Liver (tissue), 9 donors: ENCODE results near the gene TAB2. TPM values are rescaled to one million over a fixed set of nuclear protein-coding genes. Genes with fewer than 3 reads are reported as not detected.

ENCODE experiments used
- DNase-seq: peaks from one replicate; pipeline ENCODE4 v3.0.0-alpha.2; 2017; ENCODE audit warnings: low spot score
- H3K27ac ChIP-seq, 2 donors: one replicate each; pipeline ENCODE4 v1.7.0; 2013; ENCODE audit warnings: inconsistent platforms in 2 of 2, low read length in 2 of 2, control low read depth in 1 of 2, low read depth in 1 of 2, mild to moderate bottlenecking in 1 of 2
- H3K27me3 ChIP-seq, 4 donors: one replicate each; pipeline versions ENCODE4 v1.6.1 to v1.7.0; 2013; ENCODE audit warnings: low read length in 3 of 4, inconsistent platforms in 1 of 4, mild to moderate bottlenecking in 1 of 4, moderate library complexity in 1 of 4; ENCODE audit not compliant: control insufficient read depth in 4 of 4, insufficient read depth in 4 of 4
- H3K36me3 ChIP-seq, 4 donors: one replicate each; pipeline versions ENCODE4 v1.6.1 to v1.7.0; 2013; ENCODE audit warnings: low read length in 3 of 4, mild to moderate bottlenecking in 3 of 4, low read depth in 1 of 4, moderate library complexity in 1 of 4; ENCODE audit not compliant: control insufficient read depth in 4 of 4, insufficient read depth in 3 of 4
- H3K4me1 ChIP-seq, 4 donors: one replicate each; pipeline versions ENCODE4 v1.6.1 to v1.7.0; 2013; ENCODE audit warnings: low read length in 3 of 4, mild to moderate bottlenecking in 3 of 4, moderate library complexity in 1 of 4; ENCODE audit not compliant: control insufficient read depth in 4 of 4, insufficient read depth in 4 of 4
- H3K4me3 ChIP-seq, 3 donors: one replicate each; pipeline versions ENCODE4 v1.6.1 to v1.7.0; 2013; ENCODE audit warnings: low read length in 3 of 3, control low read depth in 1 of 3, low read depth in 1 of 3, mild to moderate bottlenecking in 1 of 3
- H3K9ac ChIP-seq, 2 donors: one replicate each; pipeline ENCODE4 v1.7.0; 2013; ENCODE audit warnings: low read length in 2 of 2, mild to moderate bottlenecking in 2 of 2, moderate library complexity in 2 of 2, control low read depth in 1 of 2, low read depth in 1 of 2
- H3K9me3 ChIP-seq, 4 donors: one replicate each; pipeline versions ENCODE4 v1.6.1 to v1.7.0; 2013; ENCODE audit warnings: low read length in 3 of 4; ENCODE audit not compliant: control insufficient read depth in 4 of 4
- ATF3 ChIP-seq: IDR thresholded peaks from 2 replicates; pipeline ENCODE4 v1.6.1; 2016; ENCODE audit warnings: antibody characterized with exemption
- EGR1 ChIP-seq, 2 donors: IDR thresholded peaks; 2 replicates each; pipeline ENCODE4 v1.6.1; 2016 to 2018; ENCODE audit warnings: antibody characterized with exemption in 2 of 2, low read depth in 2 of 2
- FOXA1 ChIP-seq: IDR thresholded peaks from 2 replicates; pipeline ENCODE4 v1.6.1; 2016; ENCODE audit warnings: antibody characterized with exemption
- FOXA2 ChIP-seq: IDR thresholded peaks from 2 replicates; pipeline ENCODE4 v1.6.1; 2016; ENCODE audit warnings: antibody characterized with exemption
- GABPA ChIP-seq, 2 donors: IDR thresholded peaks in 1 of 2; conservative IDR thresholded peaks in 1 of 2; 2 replicates each; pipeline ENCODE4 v1.6.1; 2016; ENCODE audit warnings: antibody characterized with exemption in 2 of 2, mild to moderate bottlenecking in 1 of 2, moderate library complexity in 1 of 2
- HNF4A ChIP-seq, 2 donors: conservative IDR thresholded peaks; 2 replicates each; pipeline ENCODE4 v1.6.1; 2016; ENCODE audit warnings: antibody characterized with exemption in 2 of 2, mild to moderate bottlenecking in 2 of 2
- HNF4G ChIP-seq: IDR thresholded peaks from 2 replicates; pipeline ENCODE4 v1.6.1; 2016; ENCODE audit warnings: antibody characterized with exemption
- JUND ChIP-seq, 2 donors: IDR thresholded peaks; 2 replicates each; pipeline ENCODE4 v1.6.1; 2016; ENCODE audit warnings: antibody characterized with exemption in 2 of 2
- NR2F2 ChIP-seq: IDR thresholded peaks from 2 replicates; pipeline ENCODE4 v1.6.1; 2016; ENCODE audit warnings: antibody characterized with exemption
- RAD21 ChIP-seq, 2 donors: IDR thresholded peaks; 2 replicates each; pipeline ENCODE4 v1.6.1; 2016; ENCODE audit warnings: antibody characterized with exemption in 2 of 2, mild to moderate bottlenecking in 2 of 2
- REST ChIP-seq: IDR thresholded peaks from 2 replicates; pipeline ENCODE4 v1.6.1; 2016; ENCODE audit warnings: antibody characterized with exemption, mild to moderate bottlenecking
- RXRA ChIP-seq, 2 donors: IDR thresholded peaks; 2 replicates each; pipeline ENCODE4 v1.6.1; 2017 to 2018; ENCODE audit warnings: antibody characterized with exemption in 2 of 2, mild to moderate bottlenecking in 1 of 2
- SP1 ChIP-seq: IDR thresholded peaks from 2 replicates; pipeline ENCODE4 v1.6.1; 2018; ENCODE audit warnings: antibody characterized with exemption, mild to moderate bottlenecking
- TAF1 ChIP-seq: conservative IDR thresholded peaks from 2 replicates; pipeline ENCODE4 v1.6.1; 2016; ENCODE audit warnings: antibody characterized with exemption, mild to moderate bottlenecking
- YY1 ChIP-seq: IDR thresholded peaks from 2 replicates; pipeline ENCODE4 v1.6.1; 2016; ENCODE audit warnings: antibody characterized with exemption, mild to moderate bottlenecking
- WGBS: extraction: QIAGEN DNeasy Blood & Tissue Kit; methylation state at CpG from one replicate; pipeline ENCODE4 v1.1.7; 2013; 5-methylcytosine and 5-hydroxymethylcytosine counted together
- polyA plus RNA-seq, 2 donors: library from polyadenylated mRNA; stranded (reverse) in 1 of 2; unstranded in 1 of 2; fragments of 200-250 nt in 1 of 2; fragments of >200 nt in 1 of 2; fragmentation: Nextera tagmentation in 1 of 2; extraction: Ambion mirVana in 1 of 2; gene quantifications; one replicate each; pipeline versions ENCODE4 v1.2.1 to v1.2.3, GENCODE V29; 2013 to 2015
- total RNA-seq, 2 donors: library from RNA; depleted of rRNA; stranded (reverse); fragments of >200 nt; gene quantifications; one replicate each; pipeline ENCODE4 v1.2.3, GENCODE V29; 2014
- TF ChIP-seq, protein P1 (sequence below): IDR thresholded peaks from 2 replicates; pipeline ENCODE4 v1.6.1; 2016; ENCODE audit warnings: antibody characterized with exemption
- TF ChIP-seq, protein P2 (sequence below): IDR thresholded peaks from 2 replicates; pipeline ENCODE4 v1.6.1; 2016; ENCODE audit warnings: antibody characterized with exemption
- TF ChIP-seq, protein P3 (sequence below): fragments of 150-350 bp; IDR thresholded peaks from 2 replicates; pipeline ENCODE4 v1.5.1; 2017; ENCODE audit warnings: improper control_type of control experiment, low read depth, low read length; ENCODE audit not compliant: missing input control
- donor health status: healthy.
- donor health status: healthy.
- donor health status: healthy.
- donor health status: healthy.
- donor health status: healthy.

TAB2 gene
- total and polyA plus RNA-seq, 4 donors, result 10.5 to 25.6 (median 18.0) TPM

DNA sequence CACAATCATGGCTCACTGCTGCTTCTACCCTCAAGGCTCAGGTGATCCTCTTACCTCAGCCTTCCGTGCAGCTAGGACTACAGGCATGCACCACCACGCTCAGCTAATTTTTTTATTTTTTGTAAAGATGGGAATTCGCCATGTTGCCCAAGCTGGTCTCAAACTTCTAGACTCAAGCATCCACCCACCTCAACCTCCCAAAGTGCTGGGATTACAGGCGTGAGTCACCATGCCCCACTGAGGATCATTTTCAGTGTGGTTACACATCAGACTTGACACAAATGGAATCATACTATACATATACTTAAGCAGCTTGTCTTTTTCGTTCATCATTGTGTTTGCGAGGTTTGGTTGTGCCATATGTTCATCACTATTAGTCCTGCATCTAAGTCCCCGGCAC lies 140.7 kb downstream of the TAB2 start:
- Histone ChIP-seq H3K36me3 (no peaks in the 10 kb centered on the region), H3K9me3 (no peaks in the 10 kb centered on the region), H3K4me1 (peaks cover 11 to 20% (median 16%) of the 10 kb centered on the region in 4 donors), H3K27ac (no peak overlapping the region), H3K27me3 (no peaks in the 10 kb centered on the region), H3K9ac (no peak overlapping the region), H3K4me3 (no peak overlapping the region)
- TF ChIP-seq EGR1 (IDR thresholded peaks at IDR 0.05; ENCODE audit: low read depth in 2 of 2), result no peak
- TF ChIP-seq, protein P1, sequence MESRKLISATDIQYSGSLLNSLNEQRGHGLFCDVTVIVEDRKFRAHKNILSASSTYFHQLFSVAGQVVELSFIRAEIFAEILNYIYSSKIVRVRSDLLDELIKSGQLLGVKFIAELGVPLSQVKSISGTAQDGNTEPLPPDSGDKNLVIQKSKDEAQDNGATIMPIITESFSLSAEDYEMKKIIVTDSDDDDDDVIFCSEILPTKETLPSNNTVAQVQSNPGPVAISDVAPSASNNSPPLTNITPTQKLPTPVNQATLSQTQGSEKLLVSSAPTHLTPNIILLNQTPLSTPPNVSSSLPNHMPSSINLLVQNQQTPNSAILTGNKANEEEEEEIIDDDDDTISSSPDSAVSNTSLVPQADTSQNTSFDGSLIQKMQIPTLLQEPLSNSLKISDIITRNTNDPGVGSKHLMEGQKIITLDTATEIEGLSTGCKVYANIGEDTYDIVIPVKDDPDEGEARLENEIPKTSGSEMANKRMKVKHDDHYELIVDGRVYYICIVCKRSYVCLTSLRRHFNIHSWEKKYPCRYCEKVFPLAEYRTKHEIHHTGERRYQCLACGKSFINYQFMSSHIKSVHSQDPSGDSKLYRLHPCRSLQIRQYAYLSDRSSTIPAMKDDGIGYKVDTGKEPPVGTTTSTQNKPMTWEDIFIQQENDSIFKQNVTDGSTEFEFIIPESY, result no peak
- no peak for TF ChIP-seq ATF3
- TF ChIP-seq HNF4A (conservative IDR thresholded peaks at IDR 0.05), result no peak
- TF ChIP-seq FOXA2, result no peak
- TF ChIP-seq RAD21 (IDR thresholded peaks at IDR 0.05), result no peak
- 96% methylated on average over 7 of the region's 7 CpGs for WGBS
- DNase-seq, result no peak

DNA sequence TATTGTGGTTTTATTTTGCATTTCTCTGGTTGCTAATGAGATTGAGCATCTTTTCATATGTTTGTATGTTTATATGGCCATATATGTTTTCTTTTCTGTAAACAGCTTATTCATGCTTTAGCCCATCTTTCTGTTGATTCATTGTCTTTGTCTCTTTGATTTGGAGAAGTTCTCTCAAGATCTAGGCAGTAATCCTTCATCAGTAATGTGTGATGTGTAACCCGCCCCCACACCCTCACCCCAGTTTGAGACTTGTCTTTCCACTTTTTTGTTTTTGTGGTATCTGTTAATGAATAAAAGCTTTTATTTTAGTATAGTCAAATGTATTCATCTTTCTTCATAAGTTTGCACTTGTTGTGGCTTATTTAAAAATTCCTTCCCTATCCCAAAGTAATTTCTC lies 141.3 kb downstream of the TAB2 start:
- H3K4me3 ChIP-seq, result no peak overlapping the region
- no peaks in the 10 kb centered on the region for H3K9me3 ChIP-seq
- no peak for TF ChIP-seq SP1
- WGBS, result 95% methylated on average over 1 of the region's 1 CpG
- no peaks in the 10 kb centered on the region for H3K36me3 ChIP-seq
- H3K27me3 ChIP-seq, result no peaks in the 10 kb centered on the region
- H3K4me1 ChIP-seq, result peaks cover 11 to 16% (median 12%) of the 10 kb centered on the region in 4 donors
- no peak overlapping the region for H3K9ac ChIP-seq
- no peak for DNase-seq
- no peak overlapping the region for H3K27ac ChIP-seq

DNA sequence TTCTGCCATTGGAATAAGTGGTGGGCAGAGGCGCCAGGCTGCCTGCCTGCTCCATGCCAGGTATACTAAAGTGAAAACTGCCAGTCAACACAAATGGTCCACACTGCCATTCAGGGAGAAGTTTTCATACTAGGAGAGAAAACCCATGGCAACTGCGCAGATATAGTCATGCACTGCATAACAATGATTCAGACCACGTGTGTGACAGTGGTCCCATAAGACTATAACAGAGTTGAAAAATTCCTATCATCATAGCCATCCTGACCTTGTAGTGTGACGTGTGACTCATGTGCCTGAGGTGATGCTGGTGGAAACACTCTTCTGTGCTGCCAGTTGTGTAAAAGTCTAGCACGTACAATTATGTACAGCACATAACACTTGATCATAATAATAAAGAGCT lies 142.2 kb downstream of the TAB2 start:
- Histone ChIP-seq H3K27ac (no peak overlapping the region), H3K9ac (no peak overlapping the region), H3K27me3 (no peaks in the 10 kb centered on the region), H3K36me3 (no peaks in the 10 kb centered on the region), H3K4me1 (peaks cover 3 to 8% (median 6%) of the 10 kb centered on the region in 4 donors), H3K4me3 (no peak overlapping the region), H3K9me3 (no peaks in the 10 kb centered on the region)
- no peak for TF ChIP-seq GABPA (IDR thresholded peaks at IDR 0.05 in 1 of 2, conservative IDR thresholded peaks at IDR 0.05 in 1 of 2)
- TF ChIP-seq JUND (IDR thresholded peaks at IDR 0.05), result no peak
- no peak for TF ChIP-seq FOXA1
- no peak for TF ChIP-seq RAD21 (IDR thresholded peaks at IDR 0.05)
- no peak for TF ChIP-seq FOXA2
- no peak for TF ChIP-seq TAF1
- no peak for TF ChIP-seq SP1
- TF ChIP-seq, protein P2, sequence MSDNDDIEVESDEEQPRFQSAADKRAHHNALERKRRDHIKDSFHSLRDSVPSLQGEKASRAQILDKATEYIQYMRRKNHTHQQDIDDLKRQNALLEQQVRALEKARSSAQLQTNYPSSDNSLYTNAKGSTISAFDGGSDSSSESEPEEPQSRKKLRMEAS, result no peak
- TF ChIP-seq, protein P1, result no peak
- no peak for TF ChIP-seq REST
- TF ChIP-seq HNF4G, result no peak
- TF ChIP-seq, protein P3, sequence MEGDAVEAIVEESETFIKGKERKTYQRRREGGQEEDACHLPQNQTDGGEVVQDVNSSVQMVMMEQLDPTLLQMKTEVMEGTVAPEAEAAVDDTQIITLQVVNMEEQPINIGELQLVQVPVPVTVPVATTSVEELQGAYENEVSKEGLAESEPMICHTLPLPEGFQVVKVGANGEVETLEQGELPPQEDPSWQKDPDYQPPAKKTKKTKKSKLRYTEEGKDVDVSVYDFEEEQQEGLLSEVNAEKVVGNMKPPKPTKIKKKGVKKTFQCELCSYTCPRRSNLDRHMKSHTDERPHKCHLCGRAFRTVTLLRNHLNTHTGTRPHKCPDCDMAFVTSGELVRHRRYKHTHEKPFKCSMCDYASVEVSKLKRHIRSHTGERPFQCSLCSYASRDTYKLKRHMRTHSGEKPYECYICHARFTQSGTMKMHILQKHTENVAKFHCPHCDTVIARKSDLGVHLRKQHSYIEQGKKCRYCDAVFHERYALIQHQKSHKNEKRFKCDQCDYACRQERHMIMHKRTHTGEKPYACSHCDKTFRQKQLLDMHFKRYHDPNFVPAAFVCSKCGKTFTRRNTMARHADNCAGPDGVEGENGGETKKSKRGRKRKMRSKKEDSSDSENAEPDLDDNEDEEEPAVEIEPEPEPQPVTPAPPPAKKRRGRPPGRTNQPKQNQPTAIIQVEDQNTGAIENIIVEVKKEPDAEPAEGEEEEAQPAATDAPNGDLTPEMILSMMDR, result no peak
- no peak for TF ChIP-seq RXRA (IDR thresholded peaks at IDR 0.05)
- TF ChIP-seq HNF4A (conservative IDR thresholded peaks at IDR 0.05), result no peak
- TF ChIP-seq NR2F2, result no peak
- TF ChIP-seq EGR1 (IDR thresholded peaks at IDR 0.05; ENCODE audit: low read depth in 2 of 2), result no peak
- no peak for TF ChIP-seq YY1
- TF ChIP-seq ATF3, result no peak
- no peak for DNase-seq
- 88% methylated on average over 5 of the region's 5 CpGs for WGBS
